Stomach (tissue), 9 donors: Measurements from ENCODE around the gene CCDC183. TPM values are rescaled to one million over a fixed set of nuclear protein-coding genes. Genes with fewer than 3 reads are reported as not detected.

Experiments
- DNase-seq, 2 donors: peaks; one replicate each; pipeline versions ENCODE4 v3.0.0 to v3.0.0-alpha.2; 2013 to 2019
- H3K27ac ChIP-seq, 5 donors: fragments of 200-600 bp in 4 of 5; sonication (generic) in 4 of 5; one replicate each; pipeline ENCODE4 v1.5.1; 2013 to 2019; ENCODE audit warnings: mild to moderate bottlenecking in 1 of 5, moderate library complexity in 1 of 5
- H3K27me3 ChIP-seq, 3 donors: fragments of 200-600 bp; sonication (generic); one replicate each; pipeline ENCODE4 v1.5.1; 2017 to 2019; ENCODE audit warnings: mixed run types in 1 of 3
- H3K36me3 ChIP-seq, 4 donors: fragments of 200-600 bp; sonication (generic); 1 replicate in 3 of 4; 2 replicates in 1 of 4; pipeline ENCODE4 v1.5.1; 2016 to 2019
- H3K4me1 ChIP-seq, 4 donors: fragments of 200-600 bp; sonication (generic); one replicate each; pipeline ENCODE4 v1.5.1; 2016 to 2019
- H3K4me3 ChIP-seq, 4 donors: fragments of 200-600 bp; sonication (generic) in 3 of 4; one replicate each; pipeline ENCODE4 v1.5.1; 2016 to 2019; ENCODE audit warnings: mild to moderate bottlenecking in 1 of 4
- H3K9me3 ChIP-seq, 4 donors: fragments of 200-600 bp; sonication (generic); one replicate each; pipeline ENCODE4 v1.5.1; 2016 to 2019
- EP300 ChIP-seq: sonication (generic); formaldehyde crosslinking; IDR thresholded peaks from one replicate; pipeline ENCODE4 v1.6.1; 2017; ENCODE audit warnings: antibody characterized with exemption
- POLR2A ChIP-seq, 4 donors: fragments of 450-650 bp; IDR thresholded peaks; one replicate each; pipeline ENCODE4 v1.6.1; 2016; ENCODE audit warnings: antibody characterized with exemption in 4 of 4, control low read depth in 2 of 4, mild to moderate bottlenecking in 1 of 4, moderate library complexity in 1 of 4
- POLR2AphosphoS5 ChIP-seq, 3 donors: sonication (generic); formaldehyde crosslinking; IDR thresholded peaks; one replicate each; pipeline ENCODE4 v1.6.1; 2016; ENCODE audit warnings: antibody characterized with exemption in 3 of 3
- WGBS, 5 donors: extraction: QIAGEN DNeasy Blood & Tissue Kit in 3 of 5; methylation state at CpG; one replicate each; pipeline versions ENCODE4 v1.1.5 to v1.1.7; 2013 to 2018; 5-methylcytosine and 5-hydroxymethylcytosine counted together
- intact Hi-C: fragments of 100-400 bp; cut with DNase I; formaldehyde crosslinking; loops from one replicate; pipeline ENCODE4 v1.15.1; 2023; ENCODE audit warnings: low total_unique reads
- polyA plus RNA-seq, 3 donors: library from polyadenylated mRNA; stranded (reverse); fragments of 200-250 nt; gene quantifications; one replicate each; pipeline ENCODE4 v1.2.3, GENCODE V29; 2013
- total RNA-seq, 5 donors: library from RNA; depleted of rRNA; stranded (reverse); fragments of >200 nt; gene quantifications; one replicate each; pipeline versions ENCODE4 v1.1.0 to v1.2.3, GENCODE V29; 2014 to 2016
- TF ChIP-seq, protein P1 (sequence below), 7 experiments: fragments of 450-650 bp in 4 of 7; fragments of 200-600 bp in 3 of 7; sonication (generic) in 3 of 7; IDR thresholded peaks; one replicate each; pipeline ENCODE4 v1.5.1; 2016 to 2019; ENCODE audit warnings: antibody characterized with exemption in 7 of 7, control low read depth in 2 of 7, mild to moderate bottlenecking in 1 of 7
- donor health status: healthy with polysubstance abuse.
- donor health status: Bipolar disorder and iron deficiency.
- donor health status: healthy.

The CCDC183 gene
- total and polyA plus RNA-seq, 8 donors = 1.2 to 53.0 (median 4.7) TPM

DNA sequence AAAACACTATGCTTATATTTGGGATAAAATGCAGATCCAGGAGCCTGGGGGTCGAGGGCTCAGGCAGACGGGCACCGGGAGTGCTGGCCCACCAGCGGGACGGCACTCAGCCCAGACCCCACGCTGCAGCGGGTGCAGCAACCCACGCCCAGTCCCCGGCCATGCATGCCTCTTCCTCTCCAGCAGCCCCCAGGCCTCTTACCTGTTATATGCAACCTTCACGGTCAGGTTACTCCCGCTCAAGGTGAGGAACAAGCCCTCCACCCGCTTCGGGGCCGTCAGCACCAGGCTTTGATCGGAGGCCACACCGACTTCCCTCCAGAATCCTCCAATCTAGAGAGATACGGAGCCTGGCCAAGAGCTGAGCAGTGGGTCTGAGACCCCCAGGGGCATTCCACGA lies 39.3 kb upstream of the CCDC183 start:
- no peak overlapping the region for H3K27ac ChIP-seq
- WGBS, 5 donors = 92 to 96% (median 95%) methylated on average over 17 to 18 of the region's 18 CpGs
- intact Hi-C loops = no loop called here

GRCh38 chr9:136757328-136757727 lies 38.8 kb upstream of the CCDC183 start:
- no peak for DNase-seq
- no peak for TF ChIP-seq EP300
- H3K27me3 ChIP-seq = peaks cover 0 to 36% (median 0%) of the 10 kb centered on the region in 3 donors
- no peaks in the 10 kb centered on the region for H3K36me3 ChIP-seq
- intact Hi-C loops = no loop called here
- peaks cover 0 to 6% (median 2%) of the 10 kb centered on the region in 4 donors for H3K4me1 ChIP-seq
- 89 to 94% (median 91%) methylated on average over 11 to 20 of the region's 20 CpGs for WGBS, 5 donors
- H3K27ac ChIP-seq = no peak overlapping the region
- peaks cover 0 to 18% (median under 1%) of the 10 kb centered on the region in 4 donors for H3K9me3 ChIP-seq
- no peak overlapping the region for H3K4me3 ChIP-seq

More for the DNA sequence above, 39.3 kb upstream of the CCDC183 start:
- no peak overlapping the region for H3K4me3 ChIP-seq
- peaks cover 0 to 31% (median 0%) of the 10 kb centered on the region in 3 donors for H3K27me3 ChIP-seq
- TF ChIP-seq EP300 (no peak), POLR2A (IDR thresholded peaks at IDR 0.05) (no peak), POLR2AphosphoS5 (IDR thresholded peaks at IDR 0.05) (no peak)
- TF ChIP-seq, protein P1, sequence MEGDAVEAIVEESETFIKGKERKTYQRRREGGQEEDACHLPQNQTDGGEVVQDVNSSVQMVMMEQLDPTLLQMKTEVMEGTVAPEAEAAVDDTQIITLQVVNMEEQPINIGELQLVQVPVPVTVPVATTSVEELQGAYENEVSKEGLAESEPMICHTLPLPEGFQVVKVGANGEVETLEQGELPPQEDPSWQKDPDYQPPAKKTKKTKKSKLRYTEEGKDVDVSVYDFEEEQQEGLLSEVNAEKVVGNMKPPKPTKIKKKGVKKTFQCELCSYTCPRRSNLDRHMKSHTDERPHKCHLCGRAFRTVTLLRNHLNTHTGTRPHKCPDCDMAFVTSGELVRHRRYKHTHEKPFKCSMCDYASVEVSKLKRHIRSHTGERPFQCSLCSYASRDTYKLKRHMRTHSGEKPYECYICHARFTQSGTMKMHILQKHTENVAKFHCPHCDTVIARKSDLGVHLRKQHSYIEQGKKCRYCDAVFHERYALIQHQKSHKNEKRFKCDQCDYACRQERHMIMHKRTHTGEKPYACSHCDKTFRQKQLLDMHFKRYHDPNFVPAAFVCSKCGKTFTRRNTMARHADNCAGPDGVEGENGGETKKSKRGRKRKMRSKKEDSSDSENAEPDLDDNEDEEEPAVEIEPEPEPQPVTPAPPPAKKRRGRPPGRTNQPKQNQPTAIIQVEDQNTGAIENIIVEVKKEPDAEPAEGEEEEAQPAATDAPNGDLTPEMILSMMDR (IDR thresholded peaks at IDR 0.05) = no peak
- H3K36me3 ChIP-seq = no peaks in the 10 kb centered on the region
- H3K9me3 ChIP-seq = peaks cover 0 to 20% (median 3%) of the 10 kb centered on the region in 4 donors
- no peak for DNase-seq
- peaks cover 0 to 6% (median 2%) of the 10 kb centered on the region in 4 donors for H3K4me1 ChIP-seq

GRCh38 chr9:136757751-136758140 lies 38.4 kb upstream of the CCDC183 start:
- Histone ChIP-seq H3K27me3 (peaks cover 0 to 40% (median 0%) of the 10 kb centered on the region in 3 donors), H3K27ac (no peak overlapping the region), H3K36me3 (no peaks in the 10 kb centered on the region), H3K9me3 (peaks cover 0 to 18% (median 0%) of the 10 kb centered on the region in 4 donors), H3K4me3 (no peak overlapping the region), H3K4me1 (peaks cover 0 to 6% (median 3%) of the 10 kb centered on the region in 4 donors)
- TF ChIP-seq, protein P1 (IDR thresholded peaks at IDR 0.05) = no peak
- TF ChIP-seq EP300 (no peak), POLR2AphosphoS5 (IDR thresholded peaks at IDR 0.05) (no peak), POLR2A (IDR thresholded peaks at IDR 0.05) (no peak)
- intact Hi-C loops = no loop called here
- DNase-seq = no peak
- 80 to 89% (median 87%) methylated on average over 6 to 20 of the region's 20 CpGs for whole genome bisulfite sequencing, 5 donors

DNA sequence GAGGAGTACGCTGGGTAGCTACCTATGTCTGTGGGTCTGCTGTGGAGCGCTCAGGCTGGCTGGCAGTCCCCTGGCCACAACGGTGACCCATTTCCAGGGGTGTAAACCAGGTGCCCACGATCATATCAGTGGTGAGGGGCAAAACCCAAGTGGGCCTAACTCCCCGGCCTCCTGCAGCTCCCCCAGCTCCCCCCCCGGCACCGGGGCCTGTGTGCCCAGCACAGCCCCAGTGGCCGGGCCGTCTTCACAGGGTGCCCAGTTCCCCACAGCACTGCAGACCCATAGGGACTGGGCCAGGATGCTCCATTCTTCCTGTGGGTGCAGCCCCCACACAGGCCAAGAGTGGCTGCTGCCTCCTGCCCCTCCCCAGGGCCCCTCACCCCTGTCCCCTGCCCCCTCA lies 37.1 kb upstream of the CCDC183 start:
- intact Hi-C loops = no loop called here
- no peak for DNase-seq
- H3K27ac ChIP-seq = no peak overlapping the region

More for the DNA sequence above, 37.1 kb upstream of the CCDC183 start:
- Histone ChIP-seq H3K27me3 (peaks cover 0 to 53% (median 11%) of the 10 kb centered on the region in 3 donors), H3K4me1 (peaks cover 0 to 16% (median 12%) of the 10 kb centered on the region in 4 donors), H3K4me3 (no peak overlapping the region), H3K36me3 (no peaks in the 10 kb centered on the region), H3K9me3 (peaks cover 0 to 11% (median 0%) of the 10 kb centered on the region in 4 donors)
- TF ChIP-seq POLR2A (IDR thresholded peaks at IDR 0.05) (no peak), POLR2AphosphoS5 (IDR thresholded peaks at IDR 0.05) (no peak), EP300 (no peak)
- TF ChIP-seq, protein P1 (IDR thresholded peaks at IDR 0.05) = no peak
- 74 to 100% (median 81%) methylated on average over 1 to 9 of the region's 9 CpGs for WGBS, 5 donors
